HTERT RPE-1 (cell line): ENCODE results near the gene FNBP1.

Source experiments
- in situ Hi-C: fragments of 300-500 bp; cut with MboI; formaldehyde crosslinking; loops from 4 replicates; pipeline ENCODE4 v1.14.3; 2020; ENCODE audit warnings: low sequenced_read_pairs

FNBP1 gene

GRCh38 chr9:130042885-130043653, at the start of gene FNBP1:
FNBP1 (minus strand) TSS chr9:130043189; CDS start chr9:130042975, 214 bp downstream.
- in situ Hi-C loops, result no loop called here

- in situ Hi-C loops, result no loop called here
Measured at GRCh38 chr9:130090915-130091314, 47.9 kb upstream of the FNBP1 start.

- in situ Hi-C loops, result no loop called here
Measured at GRCh38 chr9:130089141-130089540, 46.2 kb upstream of the FNBP1 start.

- in situ Hi-C loops, result no loop called here
Measured at GRCh38 chr9:130088051-130088450, 45.1 kb upstream of the FNBP1 start.

- in situ Hi-C loops, result no loop called here
Measured at GRCh38 chr9:130084337-130084736, 41.3 kb upstream of the FNBP1 start.

GRCh38 chr9:130078547-130078946, 35.6 kb upstream of the FNBP1 start:
- in situ Hi-C loops, result no loop called here

- in situ Hi-C loops, result no loop called here
Measured at GRCh38 chr9:130073373-130073772, 30.4 kb upstream of the FNBP1 start.

- in situ Hi-C loops, result no loop called here
Measured at GRCh38 chr9:130072515-130073235, 29.7 kb upstream of the FNBP1 start.

GRCh38 chr9:130069048-130069447, 26.1 kb upstream of the FNBP1 start:
- in situ Hi-C loops, result no loop called here

GRCh38 chr9:130064621-130065020, 21.6 kb upstream of the FNBP1 start:
- in situ Hi-C loops, result no loop called here

- in situ Hi-C loops, result no loop called here
Measured at GRCh38 chr9:130062750-130063149, 19.8 kb upstream of the FNBP1 start.

GRCh38 chr9:130060296-130060695, 17.3 kb upstream of the FNBP1 start:
- in situ Hi-C loops, result no loop called here

- in situ Hi-C loops, result no loop called here
Measured at GRCh38 chr9:130058887-130059286, 15.9 kb upstream of the FNBP1 start.

- in situ Hi-C loops, result no loop called here
Measured at GRCh38 chr9:130058154-130058553, 15.2 kb upstream of the FNBP1 start.

- in situ Hi-C loops, result no loop called here
Measured at GRCh38 chr9:130054820-130055219, 11.8 kb upstream of the FNBP1 start.

- in situ Hi-C loops, result no loop called here
Measured at GRCh38 chr9:130054325-130054786, 11.4 kb upstream of the FNBP1 start.

- in situ Hi-C loops, result no loop called here
Measured at GRCh38 chr9:130053504-130054324, 10.7 kb upstream of the FNBP1 start, which contains the start of gene GPR107. GPR107 (plus strand) TSS chr9:130053906; CDS start chr9:130053933, 27 bp downstream.

- in situ Hi-C loops, result no loop called here
Measured at GRCh38 chr9:130053109-130053503, 10.1 kb upstream of the FNBP1 start.

GRCh38 chr9:130051855-130052254, 8.9 kb upstream of the FNBP1 start:
- in situ Hi-C loops, result no loop called here

- in situ Hi-C loops, result no loop called here
Measured at GRCh38 chr9:130050462-130050861, 7.5 kb upstream of the FNBP1 start.
